Left lobe of liver (tissue), 2 donors: ENCODE data around the gene CCDC154. TPM values are rescaled to one million over a fixed set of nuclear protein-coding genes. Genes with fewer than 3 reads are reported as not detected.
"Not testable (repeated sequence)": the region's sequence is repeated elsewhere in the genome, so short reads cannot be mapped to it uniquely, and the experiment has no call there.

ENCODE experiments used
- ATAC-seq: fragments of 200-7000 bp; cut with Tn5 transposase; one replicate; pipeline ENCODE4 v1.9.1; 2020; ENCODE audit warnings: mild to moderate bottlenecking, moderate library complexity
- DNase-seq: peaks from one replicate; pipeline ENCODE4 v3.0.0-alpha.2; 2020; ENCODE audit warnings: low spot score
- total RNA-seq: library from RNA; stranded (reverse); gene quantifications from one replicate; pipeline ENCODE4 v1.2.1, GENCODE V29; 2021
- donor health status: DM: no; HTN: no; CAD: no; lungs with moderate emphysema.
- donor health status: DM: no; HTN: yes; CAD: no.

CCDC154 gene
- total RNA-seq, 1 donor from 2014 or later = 1.4 TPM

DNA sequence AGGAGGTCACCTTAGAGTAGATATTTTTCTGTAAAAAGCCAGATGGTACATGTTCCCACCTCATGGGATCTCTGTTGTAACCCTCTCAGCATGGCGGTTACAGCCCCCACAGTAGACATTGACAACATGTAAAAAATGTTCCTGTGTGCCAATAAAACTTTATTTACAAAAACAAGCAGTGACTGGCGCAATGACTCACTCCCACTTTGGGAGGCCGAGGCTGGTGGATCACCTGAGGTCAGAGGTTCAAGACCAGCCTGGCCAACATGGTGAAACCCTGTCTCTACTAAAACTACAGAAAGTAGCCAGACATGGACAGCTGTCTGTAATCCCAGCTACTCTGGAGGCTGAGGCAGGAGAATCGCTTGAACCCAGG, 4.7 kb downstream of the CCDC154 start:
- not testable (repeated sequence) for DNase-seq, ATAC-seq

DNA sequence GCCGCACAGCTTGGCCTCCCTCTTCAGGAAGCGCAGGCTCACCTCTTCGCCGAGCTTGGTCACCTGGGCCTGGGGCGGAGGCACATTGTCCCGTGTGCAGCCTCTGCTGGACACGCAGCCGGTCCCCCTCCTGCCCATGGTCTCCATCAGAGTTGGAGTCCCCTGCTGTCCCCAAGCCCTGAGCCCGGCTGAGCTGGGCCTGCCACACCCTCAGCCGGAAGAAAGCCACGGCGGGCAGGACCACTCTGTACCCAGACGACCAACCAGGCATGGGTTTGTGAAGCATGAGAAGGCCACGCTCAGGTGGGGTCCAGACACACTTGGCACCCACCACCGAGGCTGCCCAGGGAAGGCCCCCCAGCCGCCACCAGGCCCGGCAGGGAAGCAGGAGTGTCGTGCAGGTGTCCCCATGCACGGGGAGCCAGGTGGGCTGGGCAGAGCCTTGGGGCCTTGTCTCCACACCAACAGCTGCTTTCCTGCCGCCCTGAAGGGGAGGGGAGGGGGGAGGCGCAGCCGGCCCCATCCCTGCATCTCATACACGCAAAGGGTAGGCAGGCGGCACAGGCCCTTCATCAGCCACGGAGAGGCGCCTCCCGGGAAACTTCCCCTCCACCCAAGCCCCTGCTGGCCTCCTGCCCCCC, 5.2 kb downstream of the CCDC154 start:
- DNase-seq (no peak), ATAC-seq (no peak)

DNA sequence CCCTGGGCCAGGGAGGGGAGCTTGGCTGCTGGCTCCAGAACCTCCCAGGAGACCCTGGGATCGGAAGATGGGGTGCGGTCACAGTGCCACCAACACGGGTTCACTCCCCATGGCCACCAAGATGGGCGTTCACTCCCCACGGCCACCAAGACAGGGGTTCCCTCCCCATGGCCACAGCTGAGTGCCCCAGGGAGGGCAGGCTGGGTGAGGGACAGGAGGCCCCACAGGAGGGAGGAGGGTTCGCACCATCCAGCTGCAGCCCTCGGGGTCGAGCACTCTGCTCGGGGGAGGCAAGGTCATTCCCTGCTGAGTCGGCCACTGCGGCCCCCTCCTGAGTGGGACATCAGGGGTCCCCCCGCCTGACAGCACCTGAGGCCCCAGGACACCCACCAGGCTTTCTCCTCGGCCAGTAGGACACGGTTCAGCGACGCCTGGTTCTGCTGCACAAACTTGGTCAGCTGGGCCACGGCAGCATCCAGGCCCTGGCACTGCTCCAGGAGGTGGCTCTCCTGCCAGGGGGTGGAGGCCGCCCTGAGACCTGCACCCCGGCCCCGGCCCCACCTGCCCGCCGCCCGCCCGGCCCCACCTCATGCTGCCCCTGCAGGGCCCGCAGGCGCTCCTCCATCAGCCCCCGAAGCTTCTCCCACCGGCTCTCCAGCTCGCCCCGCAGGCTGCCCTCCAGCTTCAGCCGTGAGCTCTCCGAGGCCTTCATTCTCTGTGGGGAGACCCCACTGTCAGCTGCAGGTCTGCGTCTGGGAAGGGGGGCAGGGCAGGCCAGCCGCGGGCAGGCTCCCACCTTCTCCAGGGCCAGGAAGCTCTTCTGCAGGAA, 5.9 kb downstream of the CCDC154 start:
- ATAC-seq (no peak), DNase-seq (no peak)

DNA sequence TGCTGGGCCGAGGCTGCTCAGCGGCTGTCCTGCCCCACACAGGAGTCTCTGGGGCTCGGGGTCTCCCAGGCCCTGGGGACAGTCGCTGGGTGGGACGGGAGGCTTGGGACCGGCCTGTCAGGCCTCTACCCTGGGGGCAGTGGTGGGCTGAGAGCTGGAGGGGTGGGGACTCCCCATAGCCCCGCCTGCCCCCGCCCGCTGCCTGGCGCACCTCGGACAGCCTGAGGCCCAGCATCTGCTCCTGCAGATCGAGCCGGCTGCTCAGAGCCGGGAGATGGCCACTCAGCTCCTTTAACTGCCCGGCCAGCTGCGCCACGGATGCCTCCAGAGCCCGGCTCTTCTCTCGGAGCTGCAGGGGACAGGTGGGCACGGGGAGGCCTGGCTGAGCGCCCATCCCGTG, 6.8 kb downstream of the CCDC154 start:
- DNase-seq = no peak
- ATAC-seq = no peak

DNA sequence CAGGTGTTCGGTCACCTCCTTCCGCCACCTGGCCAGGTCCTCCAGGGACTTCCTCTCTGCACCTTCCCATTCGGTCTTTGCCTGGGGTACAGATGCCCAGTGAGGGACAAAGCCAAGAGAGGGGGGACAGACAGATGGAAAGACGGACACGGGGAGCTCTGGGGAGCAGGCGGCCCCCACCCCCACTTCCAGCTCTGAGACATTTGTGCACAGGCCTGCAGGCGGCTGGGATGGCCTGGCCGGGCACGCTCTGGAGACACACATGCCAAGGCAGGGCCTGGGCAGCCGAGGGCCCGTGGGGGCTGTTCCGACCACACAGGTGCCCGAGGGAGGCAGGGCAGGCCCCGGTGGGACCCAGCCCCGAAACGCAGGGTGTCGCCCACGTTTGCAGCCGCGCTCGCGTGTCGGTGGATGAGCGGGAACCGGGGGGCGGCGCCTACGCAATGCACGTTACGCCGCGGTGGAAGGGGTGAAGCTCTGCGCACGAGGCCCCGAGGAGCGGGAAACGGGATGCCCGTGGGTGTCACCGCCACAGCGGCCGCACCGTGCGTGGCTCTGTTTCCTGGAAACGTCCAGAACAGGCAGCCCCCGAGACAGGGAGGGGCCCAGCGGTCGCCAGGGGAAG, 7.5 kb downstream of the CCDC154 start:
- no peak for ATAC-seq
- DNase-seq = no peak

DNA sequence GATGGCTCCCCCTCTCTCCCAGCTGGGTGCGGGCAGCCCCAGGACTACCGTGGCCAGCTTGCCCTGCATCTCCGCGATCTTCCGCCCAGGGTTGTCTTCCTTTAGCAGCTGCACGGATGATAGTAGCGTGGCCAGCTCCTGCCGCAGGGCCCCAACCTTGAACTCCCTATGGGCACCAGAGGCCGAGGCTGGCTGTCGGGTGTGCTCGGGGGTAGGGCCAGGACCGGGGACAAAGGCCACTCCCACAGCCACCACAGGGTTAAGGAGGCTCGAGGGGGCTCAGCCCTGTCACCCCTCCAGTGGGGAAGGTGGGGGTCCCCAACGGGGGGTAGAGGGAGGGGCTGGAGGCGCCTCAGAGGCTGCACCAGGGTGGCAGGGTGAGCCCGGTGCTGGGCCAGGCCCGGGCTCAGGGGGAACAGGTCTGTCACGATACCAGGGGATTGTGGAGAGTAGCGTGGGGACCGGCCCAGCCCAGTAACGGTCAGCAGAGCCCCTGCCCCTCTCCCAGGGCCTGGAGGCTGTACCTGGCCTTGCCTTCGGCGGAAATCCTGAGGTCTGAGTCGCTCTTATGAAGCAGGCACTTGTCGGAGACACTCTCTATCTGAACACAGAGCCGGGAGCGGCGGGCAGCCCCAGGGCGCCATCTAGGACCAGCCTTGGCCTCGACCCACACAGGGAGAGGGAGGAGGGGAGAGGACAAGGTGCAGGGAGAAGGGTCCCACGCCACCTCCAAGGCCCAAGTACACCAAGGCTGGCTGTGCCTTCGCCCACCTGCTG, 8.2 kb downstream of the CCDC154 start:
- ATAC-seq (no peak), DNase-seq (no peak)

DNA sequence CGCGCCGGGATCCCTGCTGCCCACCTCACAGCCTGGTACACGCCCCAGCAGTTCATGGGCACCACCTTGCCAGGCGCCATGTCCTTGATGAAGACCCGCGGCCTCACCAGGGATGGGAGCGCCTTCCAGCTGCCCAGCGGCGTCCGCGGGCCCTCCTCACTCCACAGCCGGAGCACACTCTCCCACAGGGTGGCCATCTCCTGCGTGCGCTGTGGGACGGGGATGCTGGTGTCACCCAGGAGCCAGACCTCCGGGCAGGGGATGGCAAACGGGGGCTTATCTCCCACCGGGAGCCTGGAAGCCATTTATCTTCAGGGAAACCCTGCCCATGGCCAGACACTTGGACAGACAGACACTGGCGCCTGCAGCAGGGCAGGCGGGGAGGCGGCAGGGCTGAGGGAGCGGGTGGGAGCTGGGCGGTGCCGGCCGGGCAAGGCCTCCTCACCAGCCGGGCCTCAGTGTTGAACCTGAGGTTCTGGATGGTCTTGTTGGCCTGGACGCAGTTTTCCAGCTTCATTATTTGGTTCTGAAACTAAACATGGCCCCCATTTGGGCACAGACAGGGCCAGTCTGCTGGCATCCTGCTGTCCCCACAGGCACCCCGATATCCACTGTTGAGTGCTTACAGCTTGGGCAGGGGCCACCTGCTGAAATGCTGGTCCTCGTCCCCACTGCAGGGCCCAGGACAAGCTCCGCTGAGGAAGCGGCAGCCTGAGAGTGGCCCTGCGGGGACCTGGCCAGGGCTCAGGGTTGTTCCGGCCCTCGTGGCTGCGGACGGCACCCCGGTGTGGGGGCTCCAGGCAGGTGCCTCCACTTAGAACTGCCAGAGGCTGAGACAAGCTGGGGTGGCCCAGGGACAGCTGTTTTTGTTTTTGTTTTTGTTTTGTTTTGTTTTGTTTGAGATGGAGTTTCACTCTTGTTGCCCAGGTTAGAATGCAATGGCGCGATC, 9.4 kb downstream of the CCDC154 start:
- ATAC-seq (no peak), DNase-seq (no peak)

DNA sequence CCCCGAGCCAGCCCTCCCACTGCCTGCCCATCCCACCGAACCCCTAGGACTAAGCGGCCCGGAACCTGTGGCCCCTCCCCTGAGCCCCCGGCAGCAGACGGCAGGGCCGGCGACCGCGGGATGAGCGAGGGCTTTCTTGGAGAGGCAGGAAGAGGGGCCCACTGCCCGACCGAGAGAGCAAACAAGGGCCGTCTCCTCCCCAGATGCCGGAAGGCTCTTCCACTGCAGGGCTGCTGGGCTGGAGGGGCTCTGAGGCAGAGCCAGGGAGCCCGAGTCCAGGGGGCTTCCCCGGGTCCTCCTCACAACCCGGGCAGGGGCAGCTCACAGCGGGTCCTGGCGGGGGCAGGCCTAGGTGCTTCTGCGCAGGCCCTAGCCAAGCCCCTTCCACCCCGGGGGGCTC, 10.6 kb downstream of the CCDC154 start:
- DNase-seq (no peak), ATAC-seq (no peak)

DNA sequence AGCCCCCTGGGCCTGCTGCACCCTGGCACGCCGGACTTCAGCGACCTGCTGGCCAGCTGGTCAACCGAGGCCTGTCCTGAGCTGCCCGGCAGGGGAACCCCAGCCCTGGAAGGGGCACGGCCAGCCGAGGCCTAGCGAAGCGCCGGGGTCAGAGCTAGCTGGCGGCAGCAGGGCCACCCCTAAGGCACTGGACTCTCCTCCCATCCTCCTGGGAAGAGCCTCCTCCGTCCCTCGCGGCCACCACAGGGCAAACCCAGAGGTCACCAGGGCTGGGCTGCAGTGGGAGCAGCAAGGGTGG, 11.1 kb downstream of the CCDC154 start:
- ATAC-seq (no peak), DNase-seq (no peak)

DNA sequence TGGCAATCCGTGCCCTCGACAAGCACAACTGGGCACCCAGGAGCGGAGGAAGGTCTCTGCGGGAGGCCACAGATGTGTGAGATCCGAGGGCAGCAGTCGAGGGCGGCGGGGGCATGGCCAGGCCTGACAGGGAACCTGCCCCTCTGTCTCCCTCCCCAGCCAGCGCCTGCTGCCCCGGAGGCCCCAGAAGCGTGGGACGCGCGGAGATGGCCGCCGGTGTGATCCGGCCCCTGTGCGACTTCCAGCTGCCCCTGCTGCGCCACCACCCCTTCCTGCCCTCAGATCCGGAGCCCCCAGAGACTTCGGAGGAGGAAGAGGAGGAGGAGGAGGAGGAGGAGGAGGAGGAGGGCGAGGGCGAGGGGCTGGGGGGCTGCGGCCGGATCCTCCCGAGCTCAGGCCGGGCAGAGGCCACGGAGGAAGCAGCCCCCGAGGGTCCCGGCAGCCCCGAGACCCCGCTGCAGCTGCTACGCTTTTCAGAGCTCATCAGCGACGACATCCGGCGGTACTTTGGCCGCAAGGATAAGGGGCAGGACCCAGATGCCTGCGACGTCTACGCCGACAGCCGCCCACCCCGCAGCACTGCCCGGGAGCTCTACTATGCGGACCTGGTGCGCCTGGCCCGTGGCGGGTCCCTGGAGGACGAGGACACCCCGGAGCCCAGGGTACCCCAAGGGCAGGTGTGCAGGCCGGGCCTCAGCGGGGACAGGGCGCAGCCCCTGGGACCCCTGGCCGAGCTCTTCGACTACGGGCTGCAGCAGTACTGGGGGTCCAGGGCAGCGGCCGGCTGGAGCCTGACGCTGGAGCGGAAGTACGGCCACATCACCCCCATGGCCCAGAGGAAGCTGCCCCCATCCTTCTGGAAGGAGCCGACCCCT, 11.7 kb downstream of the CCDC154 start:
- ATAC-seq (no peak), DNase-seq (no peak)

DNA sequence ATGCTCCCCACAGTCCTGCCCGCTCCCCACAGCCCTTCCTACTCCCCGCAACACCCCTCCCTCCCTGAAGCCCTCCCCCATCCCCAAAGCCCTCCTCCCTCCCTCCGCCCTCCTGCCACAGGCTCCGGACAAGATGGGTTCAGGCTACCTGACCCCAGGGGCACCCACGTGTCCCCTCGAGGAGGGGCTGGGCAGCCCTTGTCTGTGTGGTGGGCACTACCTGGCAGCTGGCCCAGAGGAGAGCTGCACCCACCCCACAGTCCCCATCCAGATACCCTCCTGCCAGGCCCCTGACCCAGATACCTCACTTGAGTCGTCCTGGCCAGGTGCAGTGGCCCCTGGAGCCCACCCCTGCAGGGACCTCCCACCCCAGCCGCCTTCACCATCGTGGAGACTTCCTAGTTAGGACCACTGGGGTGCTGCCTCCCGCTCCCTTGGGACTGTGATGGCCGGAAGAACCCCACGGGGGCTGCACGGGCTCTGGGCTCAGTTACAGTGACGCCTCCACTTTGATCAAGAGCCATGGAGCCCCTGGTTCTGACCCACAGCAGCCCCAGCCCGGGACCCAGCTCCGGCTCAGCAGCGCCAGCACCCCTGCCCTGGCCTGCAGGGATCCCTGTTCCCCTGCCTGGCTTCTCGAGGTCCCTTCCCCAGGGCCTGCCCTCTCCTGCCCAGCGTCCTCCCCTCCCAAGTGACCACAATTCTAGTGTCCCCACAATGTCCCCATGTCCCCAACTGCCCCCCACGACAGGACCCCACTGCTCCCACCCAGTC, 12.7 kb downstream of the CCDC154 start:
- no peak for ATAC-seq
- no peak for DNase-seq

DNA sequence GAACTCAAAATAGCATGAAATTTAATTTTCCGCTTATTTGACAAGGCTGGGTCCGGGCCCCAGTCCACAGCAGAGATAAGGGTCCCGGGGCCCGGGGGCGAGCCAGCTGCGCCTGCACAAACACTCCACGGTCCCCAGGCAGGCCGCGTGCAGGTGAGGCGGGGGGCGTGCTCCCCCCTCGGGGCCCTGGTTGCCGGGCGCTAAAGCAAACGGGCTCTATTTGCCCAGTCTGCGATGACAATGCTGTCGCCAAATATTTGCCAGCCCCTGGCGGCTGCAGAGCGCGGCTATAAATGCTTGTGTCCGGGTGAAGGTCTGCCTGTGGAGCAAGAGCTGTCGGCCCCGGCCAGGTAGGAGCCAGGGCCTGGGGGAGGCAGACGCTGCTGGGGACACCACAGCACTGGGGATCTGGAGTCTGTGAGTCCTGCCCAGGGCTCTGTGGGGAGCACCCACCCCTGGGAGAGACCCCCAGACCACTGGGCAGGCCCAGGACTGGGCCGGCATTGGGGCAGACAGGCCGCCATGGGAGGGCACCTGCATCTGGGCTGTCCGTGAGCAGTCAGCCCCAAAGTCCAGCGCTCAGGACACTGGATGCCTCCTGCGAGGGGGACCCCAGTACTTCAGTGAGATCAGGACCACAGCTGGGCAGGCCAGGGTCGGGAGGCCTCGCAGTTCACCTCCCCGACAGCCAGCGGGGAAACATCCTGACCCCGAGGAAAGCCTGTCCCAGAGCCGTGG, 13.4 kb downstream of the CCDC154 start, which contains the start of gene PERCC1:
PERCC1 (plus strand) TSS at position 320 of the 738 bp plus-strand sequence. CDS start 1,516 bp downstream, outside the sequence.
- peak; percentile 78 for ATAC-seq

DNA sequence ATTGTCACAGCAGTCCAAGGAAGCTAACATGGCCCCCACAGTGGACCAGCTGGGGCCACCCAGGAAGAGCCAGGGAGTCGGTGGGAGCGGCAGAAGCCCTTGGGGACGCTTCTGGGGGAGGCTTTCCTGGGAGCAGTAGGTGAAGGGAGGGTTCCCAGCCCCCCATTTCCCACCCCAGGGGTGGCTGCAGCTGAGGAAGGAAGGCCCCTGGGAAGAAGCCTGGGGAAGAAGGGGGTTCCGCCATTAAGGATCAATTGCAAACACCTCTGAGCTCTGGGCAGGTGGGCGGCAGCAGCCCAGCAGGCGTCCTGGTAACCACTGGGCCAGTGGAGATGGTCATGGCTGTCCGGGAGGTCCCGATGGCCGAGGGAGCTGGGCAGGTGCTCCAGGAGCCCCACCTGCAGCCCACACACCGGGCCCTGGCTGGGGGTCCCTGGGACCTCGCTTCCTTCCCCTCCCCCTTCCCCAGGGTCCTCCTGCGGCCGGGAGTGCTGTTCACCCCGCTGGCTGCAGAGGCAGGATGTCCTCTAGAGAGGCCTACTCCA, 14.1 kb downstream of the CCDC154 start:
- no peak for DNase-seq
- no peak for ATAC-seq

More for the DNA sequence above, 13.4 kb downstream of the CCDC154 start, which contains the start of gene PERCC1:
- no peak for DNase-seq

DNA sequence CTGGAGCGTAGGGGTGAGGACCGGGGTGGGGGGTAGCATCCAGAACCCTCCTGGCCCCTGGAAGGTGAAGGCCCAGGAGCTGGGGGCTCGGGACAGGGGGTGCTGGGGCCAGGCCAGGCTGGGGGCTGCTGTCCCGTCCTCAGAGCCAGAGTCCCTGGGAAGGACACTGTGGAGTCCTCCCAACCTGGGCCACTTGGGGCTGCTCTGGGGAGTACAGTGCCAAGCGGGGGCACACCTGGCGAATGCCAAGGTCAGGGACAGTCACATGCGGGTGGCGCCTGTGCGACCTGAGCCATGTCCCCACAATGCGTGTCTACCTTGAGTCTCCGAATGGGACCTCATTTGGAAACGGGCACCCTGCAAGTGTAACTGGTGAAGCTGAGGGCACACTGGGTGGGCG, 14.7 kb downstream of the CCDC154 start:
- no peak for DNase-seq
- no peak for ATAC-seq

DNA sequence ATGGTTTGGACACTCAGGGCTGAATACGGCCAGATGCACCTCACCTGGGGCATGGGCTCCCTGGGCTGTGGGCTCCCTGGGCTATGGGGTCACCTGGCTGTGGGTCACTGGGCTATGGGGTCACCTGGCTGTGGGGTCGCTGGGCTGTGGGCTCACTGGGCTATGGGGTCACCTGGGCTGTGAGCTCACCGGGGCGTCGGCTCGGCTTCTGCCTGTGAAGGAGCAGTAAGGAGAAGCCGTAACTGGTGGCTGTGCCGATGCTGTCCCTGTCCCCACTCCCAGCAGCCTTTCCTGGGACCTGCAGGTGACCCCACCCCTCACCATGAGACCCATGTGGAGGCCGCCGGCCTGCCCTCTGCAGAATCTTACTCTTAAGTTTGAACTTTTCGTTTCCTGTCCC, 15.3 kb downstream of the CCDC154 start:
- DNase-seq (no peak), ATAC-seq (no peak)

DNA sequence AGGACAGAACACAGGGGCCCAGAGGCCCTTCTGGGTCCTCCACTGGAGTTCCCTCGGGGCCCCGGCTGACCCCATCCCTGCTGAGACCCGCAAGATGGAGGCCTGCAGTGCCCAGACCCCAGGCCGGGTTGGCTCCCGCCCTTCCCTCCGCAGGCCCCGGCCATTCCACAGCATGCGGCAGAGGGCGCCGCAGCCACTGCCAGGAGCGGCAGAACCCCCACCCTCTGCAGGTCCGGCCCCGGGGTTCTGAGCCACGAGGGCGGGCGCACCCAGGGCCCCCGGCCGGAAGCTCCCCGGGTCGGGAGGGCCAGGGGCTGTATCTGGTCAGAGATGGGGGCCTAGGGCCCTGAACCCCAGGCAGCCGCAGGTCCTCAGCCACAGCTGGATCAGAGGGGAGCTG, 15.8 kb downstream of the CCDC154 start:
- ATAC-seq (peak; percentile 18), DNase-seq (no peak)
